ENCODE data around the gene GRPEL1.

- TF ChIP-seq CTCF (conservative IDR thresholded peaks at IDR 0.05; ENCODE audit: low read depth, low read length): no peak
- no peak for TF ChIP-seq POLR2A (IDR thresholded peaks at IDR 0.05; ENCODE audit: low read depth, low read length)
- TF ChIP-seq MAFK (IDR thresholded peaks at IDR 0.05; ENCODE audit: low read depth, low read length): no peak
- TF ChIP-seq RFX5 (IDR thresholded peaks at IDR 0.05; ENCODE audit: low read depth, low read length): no peak
- no peak for TF ChIP-seq ELK1 (IDR thresholded peaks at IDR 0.05; ENCODE audit: borderline replicate concordance, low read depth, low read length)
- no peak for TF ChIP-seq RAD21 (IDR thresholded peaks at IDR 0.05; ENCODE audit: low read length)
- no peak for TF ChIP-seq MXI1 (IDR thresholded peaks at IDR 0.05; ENCODE audit: borderline replicate concordance, low read depth, low read length)
Observed at GRCh38 chr4:7059662-7060061, 8.2 kb downstream of the GRPEL1 start.

All from IMR-90 (cell line).